H9 (cell line): ENCODE results near the gene PLS1. TPM values are rescaled to one million over a fixed set of nuclear protein-coding genes. Genes with fewer than 3 reads are reported as not detected.

Source experiments
- DNase-seq: peaks from one replicate; pipeline ENCODE4 v3.0.0-alpha.2; 2017
- H2AFZ ChIP-seq: one replicate; pipeline ENCODE4 v1.6.1; 2013; ENCODE audit warnings: mild to moderate bottlenecking, low read length, control low read depth, moderate library complexity
- H2AK5ac ChIP-seq: 2 replicates; pipeline ENCODE4 v1.6.1; 2013; ENCODE audit warnings: low read length, control low read depth, mixed read lengths; ENCODE audit not compliant: insufficient read length
- H2BK120ac ChIP-seq: one replicate; pipeline ENCODE4 v1.6.1; 2013; ENCODE audit warnings: low read depth, mild to moderate bottlenecking, low read length, control low read depth, inconsistent platforms; ENCODE audit not compliant: poor library complexity, severe bottlenecking
- H2BK12ac ChIP-seq: 2 replicates; pipeline ENCODE4 v1.6.1; 2013; ENCODE audit warnings: low read length, control low read depth, mixed read lengths, low read depth; ENCODE audit not compliant: insufficient read length
- H2BK15ac ChIP-seq: 2 replicates; pipeline ENCODE4 v1.6.1; 2013; ENCODE audit warnings: low read depth, low read length, control low read depth
- H2BK20ac ChIP-seq: one replicate; pipeline ENCODE4 v1.6.1; 2013; ENCODE audit warnings: low read depth, mild to moderate bottlenecking, low read length, control low read depth, inconsistent platforms; ENCODE audit not compliant: poor library complexity, severe bottlenecking
- H2BK5ac ChIP-seq: 2 replicates; pipeline ENCODE4 v1.6.1; 2013; ENCODE audit warnings: low read length, control low read depth, mixed read lengths; ENCODE audit not compliant: insufficient read length
- H3K14ac ChIP-seq: 2 replicates; pipeline ENCODE4 v1.6.1; 2013; ENCODE audit warnings: low read length, control low read depth; ENCODE audit not compliant: insufficient read depth
- H3K18ac ChIP-seq: 2 replicates; pipeline ENCODE4 v1.6.1; 2013; ENCODE audit warnings: low read depth, mild to moderate bottlenecking, mixed read lengths, low read length, control low read depth; ENCODE audit not compliant: insufficient read length
- H3K23ac ChIP-seq: 2 replicates; pipeline ENCODE4 v1.6.1; 2013; ENCODE audit warnings: low read length, control low read depth, mixed read lengths, low read depth; ENCODE audit not compliant: insufficient read length
- H3K23me2 ChIP-seq: 2 replicates; pipeline ENCODE4 v1.6.1; 2013; ENCODE audit warnings: low read depth, mild to moderate bottlenecking, mixed read lengths, low read length, control low read depth; ENCODE audit not compliant: insufficient read length, poor library complexity, severe bottlenecking
- H3K27ac ChIP-seq: 2 replicates; pipeline ENCODE4 v1.5.1; 2013; ENCODE audit warnings: low read length, control low read depth, mixed read lengths, low read depth; ENCODE audit not compliant: insufficient read length
- H3K27me3 ChIP-seq: 2 replicates; pipeline ENCODE4 v1.6.1; 2013; ENCODE audit warnings: low read length, control low read depth, inconsistent platforms; ENCODE audit not compliant: insufficient read depth
- H3K4ac ChIP-seq: 2 replicates; pipeline ENCODE4 v1.6.1; 2013; ENCODE audit warnings: low read depth, mild to moderate bottlenecking, control low read depth, inconsistent platforms, low read length, moderate library complexity
- H3K4me1 ChIP-seq: 2 replicates; pipeline ENCODE4 v1.6.1; 2013; ENCODE audit warnings: low read length, control low read depth, inconsistent platforms; ENCODE audit not compliant: insufficient read depth
- H3K4me2 ChIP-seq: 2 replicates; pipeline ENCODE4 v1.6.1; 2013; ENCODE audit warnings: low read length, control low read depth, mixed read lengths; ENCODE audit not compliant: insufficient read length, insufficient read depth
- H3K56ac ChIP-seq: 2 replicates; pipeline ENCODE4 v1.6.1; 2013; ENCODE audit warnings: low read depth, mild to moderate bottlenecking, mixed read lengths, low read length, control low read depth; ENCODE audit not compliant: insufficient read length
- H3K79me1 ChIP-seq: 2 replicates; pipeline ENCODE4 v1.6.1; 2013; ENCODE audit warnings: low read depth, mild to moderate bottlenecking, moderate library complexity, low read length, control low read depth, inconsistent platforms; ENCODE audit not compliant: insufficient read depth, poor library complexity, severe bottlenecking
- H3K79me2 ChIP-seq: 2 replicates; pipeline ENCODE4 v1.6.1; 2013; ENCODE audit warnings: low read length, control low read depth, inconsistent platforms; ENCODE audit not compliant: insufficient read depth
- H3K9ac ChIP-seq: 2 replicates; pipeline ENCODE4 v1.6.1; 2013; ENCODE audit warnings: low read length, control low read depth, mixed read lengths; ENCODE audit not compliant: insufficient read length; ENCODE audit errors: extremely low read depth
- H3K9me3 ChIP-seq: one replicate; pipeline ENCODE4 v1.6.1; 2013; ENCODE audit warnings: low read depth, low read length, inconsistent platforms; ENCODE audit not compliant: control insufficient read depth
- H3T11ph ChIP-seq: one replicate; pipeline ENCODE4 v1.6.1; 2013; ENCODE audit warnings: mild to moderate bottlenecking, low read length, control low read depth, inconsistent platforms
- H4K20me1 ChIP-seq: one replicate; pipeline ENCODE4 v1.6.1; 2013; ENCODE audit not compliant: control insufficient read depth, insufficient read length, insufficient read depth
- H4K5ac ChIP-seq: 2 replicates; pipeline ENCODE4 v1.6.1; 2013; ENCODE audit warnings: low read depth, mild to moderate bottlenecking, mixed read lengths, low read length, control low read depth; ENCODE audit not compliant: insufficient read length
- H4K8ac ChIP-seq: replicated peaks from 2 replicates; pipeline ENCODE4 v1.6.1; 2013; ENCODE audit warnings: low read length, control low read depth, mixed read lengths, low read depth; ENCODE audit not compliant: insufficient read length
- H4K91ac ChIP-seq: 2 replicates; pipeline ENCODE4 v1.6.1; 2013; ENCODE audit warnings: low read depth, mild to moderate bottlenecking, moderate library complexity, mixed read lengths, low read length, control low read depth; ENCODE audit not compliant: insufficient read length
- H3K27ac Mint-ChIP-seq, 3 experiments: 2 replicates in 2 of 3; 3 replicates in 1 of 3; pipeline ENCODE4 v1.8.0; 2020 to 2021; ENCODE audit warnings: mixed read lengths in 3 of 3, mild to moderate bottlenecking in 1 of 3, moderate library complexity in 1 of 3
- H3K27me3 Mint-ChIP-seq: 2 replicates; pipeline ENCODE4 v1.8.0; 2021; ENCODE audit warnings: low read depth, mild to moderate bottlenecking, moderate library complexity, mixed read lengths
- H3K36me3 Mint-ChIP-seq, 3 experiments: 2 replicates in 2 of 3; 3 replicates in 1 of 3; pipeline ENCODE4 v1.8.0; 2020 to 2021; ENCODE audit warnings: low read depth in 3 of 3, mixed read lengths in 3 of 3; ENCODE audit not compliant: insufficient read depth in 1 of 3
- H3K4me1 Mint-ChIP-seq, 2 experiments: 2 replicates each; pipeline ENCODE4 v1.8.0; 2020; ENCODE audit warnings: mixed read lengths in 2 of 2
- H3K4me3 Mint-ChIP-seq, 2 experiments: 2 replicates in 1 of 2; 3 replicates in 1 of 2; pipeline ENCODE4 v1.8.0; 2020 to 2021; ENCODE audit warnings: mild to moderate bottlenecking in 2 of 2, mixed read lengths in 2 of 2, moderate library complexity in 1 of 2
- H3K9me3 Mint-ChIP-seq, 2 experiments: 2 replicates in 1 of 2; 3 replicates in 1 of 2; pipeline ENCODE4 v1.8.0; 2020; ENCODE audit warnings: mild to moderate bottlenecking in 2 of 2, mixed read lengths in 2 of 2, moderate library complexity in 1 of 2
- CTCF ChIP-seq: fragments of 200-600 bp; sonication (generic); conservative IDR thresholded peaks from 3 replicates; pipeline ENCODE4 v1.8.0; 2021; ENCODE audit warnings: antibody characterized with exemption, mild to moderate bottlenecking
- WGBS: extraction: QIAGEN DNeasy Blood & Tissue Kit; methylation state at CpG from one replicate; pipeline ENCODE4 v1.1.7; 2013; ENCODE audit warnings: missing lambda C conversion rate, low lambda C conversion rate, mixed read lengths; ENCODE audit not compliant: insufficient read length; ENCODE audit errors: extremely low coverage; 5-methylcytosine and 5-hydroxymethylcytosine counted together
- total RNA-seq: library from RNA; stranded (reverse); gene quantifications from 2 replicates; pipeline ENCODE4 v1.2.1, GENCODE V29; 2021

The PLS1 gene
- total RNA-seq, 1 experiment from 2014 or later, result 20.4 TPM

- Histone ChIP-seq H2BK20ac (no peak overlapping the region), H4K5ac (no peak overlapping the region), H4K91ac (no peak overlapping the region), H2BK12ac (no peak overlapping the region), H3K27ac (no peak overlapping the region), H3K27me3 (no peaks in the 10 kb centered on the region), H3K56ac (no peak overlapping the region), H2AFZ (no peak overlapping the region), H3K4me2 (no peak overlapping the region), H3K9ac (no peak overlapping the region), H3K79me1 (no peaks in the 10 kb centered on the region), H2BK15ac (no peak overlapping the region), H3K4ac (no peak overlapping the region), H2BK120ac (no peak overlapping the region), H2BK5ac (no peak overlapping the region), H3K23ac (no peak overlapping the region), H2AK5ac (no peak overlapping the region), H4K8ac (no peak overlapping the region), H3K4me1 (no peaks in the 10 kb centered on the region), H3K14ac (no peak overlapping the region), H3K18ac (no peak overlapping the region), H3K23me2 (no peaks in the 10 kb centered on the region), H3K9me3 (no peaks in the 10 kb centered on the region), H3T11ph (no peak overlapping the region), H4K20me1 (no peaks in the 10 kb centered on the region), H3K79me2 (no peaks in the 10 kb centered on the region)
- H3K9me3 Mint-ChIP-seq, result no peaks in the 10 kb centered on the region
- TF ChIP-seq CTCF, result no peak
- no peak overlapping the region for H3K27ac Mint-ChIP-seq
- no peaks in the 10 kb centered on the region for H3K4me1 Mint-ChIP-seq
- no peaks in the 10 kb centered on the region for H3K27me3 Mint-ChIP-seq
- no CpG with 5 or more reads among the region's 7 CpGs for WGBS
- DNase-seq, result no peak
- peaks cover 0 to 2% (median 0%) of the 10 kb centered on the region in 3 experiments; a peak in 3 of 7 replicates for H3K36me3 Mint-ChIP-seq
- H3K4me3 Mint-ChIP-seq, result no peak overlapping the region
These were observed 97.1 kb downstream of the PLS1 start for GRCh38 chr3:142693136-142693853.
